Naive thymus-derived CD8-positive, alpha-beta T cell (primary cell): ENCODE measurements around the gene TBC1D5. TPM values are rescaled to one million over a fixed set of nuclear protein-coding genes. Genes with fewer than 3 reads are reported as not detected.
"Not testable (repeated sequence)": the region's sequence is repeated elsewhere in the genome, so short reads cannot be mapped to it uniquely, and the experiment has no call there.

Experiments used
- ATAC-seq, 2 donors: fragments of 150-1000 bp; cut with Tn5 transposase in 1 of 2; sonication (Bioruptor Pico), chemical (Tn5 transposase) in 1 of 2; 1 replicate in 1 of 2; 2 replicates in 1 of 2; pipeline ENCODE4 v1.10.0; 2021; ENCODE audit warnings: mild to moderate bottlenecking in 2 of 2, moderate library complexity in 2 of 2
- POLR2A ChIA-PET: fragments of 350-600 bp; sonication (Branson Sonifier 250); formaldehyde crosslinking; loops from one replicate; lab custom pipeline; 2021; ENCODE audit warnings: antibody characterized with exemption; lab: Charles Lee
- DNase-seq, 10 donors: peaks; one replicate each; pipeline versions ENCODE4 v3.0.0 to v3.0.0-alpha.2; 2020 to 2022
- H3K27ac Mint-ChIP-seq, 10 donors: one replicate each; pipeline ENCODE4 v1.8.0; 2020 to 2022; ENCODE audit warnings: mild to moderate bottlenecking in 10 of 10, mixed read lengths in 10 of 10, moderate library complexity in 4 of 10, inconsistent platforms in 1 of 10
- H3K27me3 Mint-ChIP-seq, 5 donors: one replicate each; pipeline ENCODE4 v1.8.0; 2021 to 2022; ENCODE audit warnings: mixed read lengths in 5 of 5
- H3K36me3 Mint-ChIP-seq, 3 donors: one replicate each; pipeline ENCODE4 v1.8.0; 2020 to 2022; ENCODE audit warnings: mixed read lengths in 3 of 3, mild to moderate bottlenecking in 2 of 3, inconsistent platforms in 1 of 3
- H3K4me1 Mint-ChIP-seq, 4 donors: one replicate each; pipeline ENCODE4 v1.8.0; 2021 to 2022; ENCODE audit warnings: mixed read lengths in 4 of 4
- H3K4me3 Mint-ChIP-seq, 10 donors: one replicate each; pipeline ENCODE4 v1.8.0; 2020 to 2022; ENCODE audit warnings: mild to moderate bottlenecking in 10 of 10, mixed read lengths in 10 of 10, moderate library complexity in 6 of 10, inconsistent platforms in 1 of 10
- H3K9me3 Mint-ChIP-seq, 9 donors: one replicate each; pipeline ENCODE4 v1.8.0; 2020 to 2022; ENCODE audit warnings: mixed read lengths in 9 of 9, mild to moderate bottlenecking in 3 of 9, inconsistent platforms in 1 of 9, moderate library complexity in 1 of 9
- polyA plus RNA-seq, 3 donors: library from polyadenylated mRNA; unstranded; fragments of 300-500 nt; fragmentation: Illumina TruSeq; gene quantifications; one replicate each; pipeline ENCODE4 v1.2.3, GENCODE V29; 2021
- total RNA-seq, 8 experiments: library from RNA in 2 of 8; stranded (reverse) in 2 of 8; gene quantifications; one replicate each; pipeline ENCODE4 v1.2.3 and lab custom pipeline; 2021 to 2026

The TBC1D5 gene
- total and polyA plus RNA-seq, 5 experiments from 2014 or later, result 21.8 to 34.7 (median 27.2) TPM

DNA sequence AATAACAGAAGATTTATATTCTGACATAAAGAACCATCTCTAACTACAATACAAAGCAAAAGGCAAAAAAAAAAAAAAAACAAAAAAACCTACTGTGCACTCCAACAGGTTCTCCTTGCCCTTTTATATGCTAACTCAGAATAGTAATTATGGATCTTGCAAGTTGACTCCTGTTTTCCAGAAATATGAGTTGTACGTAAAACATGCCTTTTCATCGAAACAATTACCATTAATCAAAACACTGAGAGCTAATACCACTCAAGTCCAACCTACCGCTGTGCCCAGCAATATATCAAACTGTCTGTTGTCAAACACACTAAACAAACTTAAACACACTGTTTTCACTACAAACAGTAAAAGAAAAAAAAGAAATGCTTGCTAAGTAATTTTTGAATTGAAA is 389.8 kb downstream of the TBC1D5 start:
- peaks cover 0 to 5% (median 0%) of the 10 kb centered on the region in 9 donors for H3K9me3 Mint-ChIP-seq
- ATAC-seq, result no peak
- peaks cover 0 to 2% (median 0%) of the 10 kb centered on the region in 4 donors for H3K4me1 Mint-ChIP-seq
- H3K27me3 Mint-ChIP-seq, result no peaks in the 10 kb centered on the region
- H3K4me3 Mint-ChIP-seq, result no peak overlapping the region
- H3K27ac Mint-ChIP-seq, result no peak overlapping the region
- peaks cover 0 to 26% (median 20%) of the 10 kb centered on the region in 3 donors for H3K36me3 Mint-ChIP-seq
- no peak for DNase-seq
- POLR2A ChIA-PET, result no interaction called here

DNA sequence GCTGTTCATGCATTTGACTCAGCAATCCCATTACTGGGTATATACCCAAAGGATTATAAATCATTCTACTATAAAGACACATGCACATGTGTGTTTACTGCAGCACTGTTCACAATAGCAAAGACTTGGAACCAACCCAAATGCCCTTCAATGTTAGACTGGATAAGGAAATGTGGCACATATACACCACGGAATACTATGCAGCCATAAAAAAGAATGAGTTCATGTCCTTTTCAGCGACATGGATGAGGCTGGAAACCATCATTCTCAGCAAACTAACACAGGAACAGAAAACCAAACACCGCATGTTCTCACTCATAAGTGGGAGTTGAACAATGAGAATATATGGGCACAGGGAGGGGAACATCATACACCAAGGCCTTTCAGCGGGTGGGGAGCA is 391.2 kb downstream of the TBC1D5 start:
- ATAC-seq, H3K27ac Mint-ChIP-seq, H3K27me3 Mint-ChIP-seq, H3K4me3 Mint-ChIP-seq, H3K9me3 Mint-ChIP-seq, POLR2A ChIA-PET, H3K4me1 Mint-ChIP-seq, DNase-seq: not testable (repeated sequence)
- H3K36me3 Mint-ChIP-seq, result peaks cover 0 to 26% (median 20%) of the 10 kb centered on the region in 3 donors

DNA sequence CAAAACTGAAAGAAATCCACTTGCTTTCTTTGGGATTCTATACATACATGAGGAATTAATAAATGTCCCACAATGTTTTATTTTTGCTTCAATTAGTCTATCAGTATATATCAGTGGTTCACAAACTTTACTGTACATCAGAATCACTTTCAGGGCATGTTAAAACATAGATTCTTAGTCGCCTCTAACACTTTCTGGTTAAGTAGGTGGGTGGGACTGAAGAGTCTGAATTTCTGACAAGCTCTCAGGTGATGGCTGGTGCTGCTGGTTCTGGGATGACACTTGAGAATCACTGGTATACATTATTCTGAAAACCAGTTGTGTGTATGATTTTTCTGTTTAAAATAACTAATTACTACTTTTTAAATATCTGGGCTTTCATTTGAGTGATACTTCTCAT is 393.3 kb downstream of the TBC1D5 start:
- Mint-ChIP-seq H3K36me3 (peaks cover 0 to 22% (median 18%) of the 10 kb centered on the region in 3 donors), H3K27me3 (no peaks in the 10 kb centered on the region), H3K27ac (peak overlapping the region in 1 of 10 donors; percentile 52), H3K4me3 (no peak overlapping the region), H3K9me3 (peaks cover 0 to 5% (median 0%) of the 10 kb centered on the region in 9 donors), H3K4me1 (peaks cover 0 to 2% (median 0%) of the 10 kb centered on the region in 4 donors)
- ATAC-seq, result no peak
- POLR2A ChIA-PET, result no interaction called here
- no peak for DNase-seq

- POLR2A ChIA-PET, result no interaction called here
- Mint-ChIP-seq H3K36me3 (peaks cover 0 to 8% (median 2%) of the 10 kb centered on the region in 3 donors), H3K27me3 (no peaks in the 10 kb centered on the region), H3K4me3 (no peak overlapping the region), H3K4me1 (no peaks in the 10 kb centered on the region), H3K9me3 (no peaks in the 10 kb centered on the region), H3K27ac (no peak overlapping the region)
- ATAC-seq (no peak), DNase-seq (no peak)
These were observed 400.3 kb downstream of the TBC1D5 start for GRCh38 chr3:17342119-17342518.

DNA sequence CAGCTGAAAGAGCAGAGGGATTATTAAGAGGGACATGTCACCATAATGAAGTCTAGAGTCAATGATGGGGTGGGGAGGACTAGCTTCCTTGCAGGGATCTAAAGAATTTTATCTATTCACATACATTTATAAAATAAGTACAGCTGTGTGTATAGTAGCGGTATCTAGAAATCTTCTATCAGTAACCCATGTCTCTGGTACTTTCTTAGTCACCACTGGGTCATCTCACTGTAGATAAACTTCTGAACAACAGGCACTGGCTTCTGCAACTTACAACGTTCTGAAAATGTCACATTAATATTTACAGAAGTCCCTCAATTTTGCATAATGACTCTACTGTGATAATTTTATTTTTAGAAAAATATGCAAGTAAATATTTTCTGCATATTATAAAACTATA is 401.7 kb downstream of the TBC1D5 start:
- Mint-ChIP-seq H3K27ac (no peak overlapping the region), H3K4me3 (no peak overlapping the region), H3K4me1 (peaks cover 0 to 3% (median 1%) of the 10 kb centered on the region in 4 donors), H3K27me3 (no peaks in the 10 kb centered on the region), H3K36me3 (peaks cover 0 to 13% (median 2%) of the 10 kb centered on the region in 3 donors), H3K9me3 (no peaks in the 10 kb centered on the region)
- DNase-seq, result no peak
- no peak for ATAC-seq
- POLR2A ChIA-PET, result no interaction called here

DNA sequence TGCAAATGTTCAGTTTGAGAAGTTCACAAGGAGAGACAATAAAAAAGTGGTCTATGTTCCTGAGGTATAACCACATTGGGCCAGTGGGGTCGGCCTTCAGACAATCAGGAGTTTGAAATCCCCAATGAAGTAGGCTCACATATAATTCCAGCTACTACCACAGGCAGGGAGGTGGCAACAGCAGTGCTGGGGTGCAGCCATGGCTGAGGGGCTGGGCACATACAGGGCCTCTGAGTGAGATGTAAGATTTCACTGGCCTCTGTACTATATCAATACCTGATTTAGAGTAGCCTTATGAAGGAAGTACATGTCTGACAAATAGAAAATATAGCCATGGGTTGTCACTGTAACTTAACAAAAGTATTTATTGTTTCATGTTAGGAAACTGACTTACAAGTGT is 402.2 kb downstream of the TBC1D5 start:
- Mint-ChIP-seq H3K4me1 (peaks cover 0 to 3% (median 1%) of the 10 kb centered on the region in 4 donors), H3K9me3 (no peaks in the 10 kb centered on the region), H3K36me3 (peaks cover 0 to 13% (median 2%) of the 10 kb centered on the region in 3 donors), H3K27ac (peak overlapping the region in 1 of 10 donors; percentile 4), H3K4me3 (no peak overlapping the region), H3K27me3 (no peaks in the 10 kb centered on the region)
- DNase-seq, result no peak
- POLR2A ChIA-PET, result no interaction called here
- ATAC-seq, result no peak

DNA sequence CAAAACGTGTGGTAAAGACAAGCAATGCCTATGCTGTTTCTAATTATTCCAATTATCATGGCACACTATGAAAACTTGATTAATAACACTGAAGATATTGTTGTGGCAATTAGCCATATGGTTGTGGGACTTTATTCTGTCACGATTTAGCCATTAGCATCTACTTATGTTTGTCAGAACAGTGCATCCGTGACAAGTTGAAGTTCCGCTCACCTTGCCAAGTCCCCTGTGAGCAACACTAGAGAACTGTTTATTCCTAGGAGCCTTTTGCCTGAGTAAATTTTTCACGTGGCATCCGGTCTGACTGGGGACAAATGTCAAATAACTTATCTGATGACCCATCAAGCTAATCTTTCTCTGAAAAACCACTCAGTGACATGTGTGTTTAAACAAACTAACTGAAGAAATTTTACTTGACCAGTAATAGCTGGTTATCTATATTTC is 403.3 kb downstream of the TBC1D5 start:
- peaks cover 0 to 13% (median 2%) of the 10 kb centered on the region in 3 donors for H3K36me3 Mint-ChIP-seq
- no peak overlapping the region for H3K4me3 Mint-ChIP-seq
- no peak for ATAC-seq
- no peak for DNase-seq
- no peaks in the 10 kb centered on the region for H3K9me3 Mint-ChIP-seq
- no peaks in the 10 kb centered on the region for H3K27me3 Mint-ChIP-seq
- POLR2A ChIA-PET, result interaction anchor here (0.6 kb wide), 1 partner anchor 221 kb away, joined by 4 read pairs; no protein-coding TSS in a partner anchor
- H3K27ac Mint-ChIP-seq, result no peak overlapping the region
- H3K4me1 Mint-ChIP-seq, result peaks cover 0 to 3% (median 1%) of the 10 kb centered on the region in 4 donors

DNA sequence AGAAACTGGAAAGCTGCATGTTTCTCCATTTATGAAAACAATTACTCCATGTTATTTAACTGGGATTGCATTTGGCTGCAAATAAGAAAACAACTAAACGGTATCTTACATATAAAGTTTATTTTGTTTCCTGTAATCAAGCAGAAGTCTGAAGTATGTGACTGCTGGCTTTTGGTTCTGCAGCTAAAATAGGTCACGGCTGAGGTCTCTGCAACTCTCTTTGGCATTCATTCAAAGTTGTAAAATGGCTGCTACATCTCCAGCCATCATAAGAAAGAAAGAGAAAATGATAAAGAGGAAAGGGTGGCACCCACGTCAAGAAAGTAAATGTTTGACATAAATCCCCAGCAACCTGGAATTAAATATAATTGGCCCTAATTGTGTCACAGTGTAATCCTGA is 406.1 kb downstream of the TBC1D5 start:
- H3K4me1 Mint-ChIP-seq, result peaks cover 0 to 3% (median 1%) of the 10 kb centered on the region in 4 donors
- ATAC-seq, result no peak
- peaks cover 0 to 11% (median 0%) of the 10 kb centered on the region in 3 donors for H3K36me3 Mint-ChIP-seq
- POLR2A ChIA-PET, result no interaction called here
- no peak for DNase-seq
- H3K4me3 Mint-ChIP-seq, result no peak overlapping the region
- H3K27ac Mint-ChIP-seq, result no peak overlapping the region
- H3K9me3 Mint-ChIP-seq, result no peaks in the 10 kb centered on the region
- no peaks in the 10 kb centered on the region for H3K27me3 Mint-ChIP-seq

DNA sequence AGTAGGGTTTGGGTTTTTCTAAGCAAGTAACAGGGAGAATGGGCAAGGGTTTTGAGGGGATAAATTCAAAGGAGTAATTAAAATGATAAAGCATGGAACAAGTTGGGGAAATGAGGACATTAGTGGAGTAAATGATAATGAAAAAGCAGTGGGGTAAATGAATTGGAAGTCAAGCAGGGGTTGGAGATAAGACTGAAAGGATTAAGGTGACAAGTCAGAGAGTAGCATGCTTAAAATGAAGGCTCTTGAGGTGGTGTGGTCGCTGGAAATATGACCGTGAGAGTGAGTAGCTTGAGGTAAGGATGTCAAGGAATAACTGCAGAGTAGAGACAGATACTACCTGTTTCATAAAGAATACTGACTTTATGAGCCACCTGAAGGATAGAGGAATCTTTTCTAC is 408.5 kb downstream of the TBC1D5 start:
- DNase-seq (no peak), ATAC-seq (no peak)
- H3K4me1 Mint-ChIP-seq, result peaks cover 0 to 3% (median 1%) of the 10 kb centered on the region in 4 donors
- H3K9me3 Mint-ChIP-seq, result no peaks in the 10 kb centered on the region
- no peak overlapping the region for H3K27ac Mint-ChIP-seq
- H3K27me3 Mint-ChIP-seq, result no peaks in the 10 kb centered on the region
- no peak overlapping the region for H3K4me3 Mint-ChIP-seq
- peaks cover 0 to 10% (median 0%) of the 10 kb centered on the region in 3 donors for H3K36me3 Mint-ChIP-seq
- POLR2A ChIA-PET, result no interaction called here

DNA sequence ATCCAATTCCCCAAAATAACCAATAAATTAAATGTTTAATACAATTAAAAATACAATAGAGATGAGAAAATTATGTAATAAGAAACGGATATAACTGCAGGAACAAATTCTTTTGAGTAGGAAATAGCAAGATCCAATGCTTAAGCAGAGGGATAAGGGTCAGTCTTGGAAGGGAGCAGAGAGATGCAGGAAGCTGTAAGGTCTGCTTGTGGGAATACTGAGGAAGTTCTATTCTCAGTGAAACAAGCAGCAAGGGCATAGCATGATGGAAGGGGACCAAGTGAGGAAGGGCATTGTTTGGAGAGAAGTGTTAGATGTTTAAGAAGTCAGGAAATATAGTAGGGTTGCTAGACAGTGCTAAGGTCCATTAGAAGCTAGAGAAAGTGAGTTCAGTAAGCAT is 409.0 kb downstream of the TBC1D5 start:
- Mint-ChIP-seq H3K36me3 (peaks cover 0 to 11% (median 0%) of the 10 kb centered on the region in 3 donors), H3K4me3 (no peak overlapping the region), H3K27me3 (no peaks in the 10 kb centered on the region), H3K27ac (no peak overlapping the region), H3K9me3 (no peaks in the 10 kb centered on the region), H3K4me1 (peaks cover 0 to 3% (median 1%) of the 10 kb centered on the region in 4 donors)
- ATAC-seq (no peak), DNase-seq (no peak)
- POLR2A ChIA-PET, result no interaction called here

DNA sequence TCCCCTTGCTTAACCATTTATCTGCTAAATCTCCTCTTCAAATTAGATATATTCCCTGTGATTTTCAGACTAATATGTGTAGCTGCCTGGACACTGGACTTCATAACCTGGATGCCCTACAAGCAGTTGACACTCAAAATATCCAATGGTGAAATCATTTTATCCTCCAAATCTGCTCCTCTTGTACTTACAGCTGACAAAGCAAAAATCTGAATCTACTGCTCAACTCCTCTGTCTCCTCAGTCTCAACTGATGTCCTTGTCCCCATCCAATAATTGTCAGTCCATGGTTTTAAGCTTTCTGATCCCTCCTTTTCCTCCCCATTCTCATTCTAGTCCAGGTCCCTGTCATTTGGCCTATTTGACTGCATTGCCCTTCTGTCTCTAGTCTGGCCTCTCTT is 411.8 kb downstream of the TBC1D5 start:
- ATAC-seq (no peak), DNase-seq (no peak)
- peaks cover 0 to 10% (median 9%) of the 10 kb centered on the region in 3 donors for H3K36me3 Mint-ChIP-seq
- H3K4me1 Mint-ChIP-seq, result no peaks in the 10 kb centered on the region
- H3K27me3 Mint-ChIP-seq, result no peaks in the 10 kb centered on the region
- POLR2A ChIA-PET, result interaction anchor here (0.6 kb wide), 1 partner anchor 31 kb away, joined by 4 read pairs; no protein-coding TSS in a partner anchor
- H3K4me3 Mint-ChIP-seq, result no peak overlapping the region
- no peaks in the 10 kb centered on the region for H3K9me3 Mint-ChIP-seq
- H3K27ac Mint-ChIP-seq, result no peak overlapping the region

- Mint-ChIP-seq H3K27me3 (no peaks in the 10 kb centered on the region), H3K27ac (no peak overlapping the region), H3K36me3 (peaks cover 3 to 10% (median 9%) of the 10 kb centered on the region in 3 donors), H3K4me1 (peaks cover 0 to 1% (median 0%) of the 10 kb centered on the region in 4 donors), H3K9me3 (no peaks in the 10 kb centered on the region), H3K4me3 (no peak overlapping the region)
- POLR2A ChIA-PET, result no interaction called here
- ATAC-seq (no peak), DNase-seq (no peak)
These were observed 412.5 kb downstream of the TBC1D5 start for GRCh38 chr3:17329927-17330326.

GRCh38 chr3:17322106-17322793 is 420.2 kb downstream of the TBC1D5 start:
- Mint-ChIP-seq H3K4me3 (peak overlapping the region in 9 of 10 donors; percentile 6 to 82 (median 49)), H3K36me3 (peaks cover 3 to 15% (median 4%) of the 10 kb centered on the region in 3 donors), H3K4me1 (peaks cover 4 to 32% (median 22%) of the 10 kb centered on the region in 4 donors), H3K27ac (peak overlapping the region in 8 of 10 donors; percentile 25 to 93 (median 48)), H3K27me3 (no peaks in the 10 kb centered on the region), H3K9me3 (no peaks in the 10 kb centered on the region)
- DNase-seq, result peak in 2 of 10 donors; percentile 20 to 28
- ATAC-seq, result peak; percentile 25 to 82
- POLR2A ChIA-PET, result no interaction called here
